ENCODE measurements around the gene CTBP2. TPM values are rescaled to one million over a fixed set of nuclear protein-coding genes. Genes with fewer than 3 reads are reported as not detected.

The CTBP2 gene
- total RNA-seq, 1 donor from 2014 or later: 127 TPM

DNA sequence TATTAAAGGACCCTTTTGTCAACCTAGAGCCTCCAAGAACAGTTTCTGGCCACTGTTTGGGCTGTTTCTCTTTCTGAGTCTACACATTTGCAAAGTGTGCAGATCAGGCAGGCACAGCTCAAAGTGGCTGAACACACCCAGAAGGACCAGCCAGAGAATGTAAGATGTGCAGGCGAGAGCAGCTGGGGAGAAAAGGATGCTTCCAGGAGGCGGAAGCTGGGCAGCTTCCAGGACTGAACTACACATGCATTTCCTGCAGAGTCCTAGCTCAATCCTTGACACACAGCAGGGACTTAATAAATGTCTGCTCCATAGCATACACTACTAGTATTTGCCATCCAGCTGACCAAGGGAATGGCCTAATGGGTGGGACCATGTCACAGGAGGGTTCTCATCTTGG lies 70.9 kb downstream of the CTBP2 start:
- no peak overlapping the region for H3K27ac Mint-ChIP-seq (ENCODE audit: unreplicated experiment)
- TF ChIP-seq, protein P1, sequence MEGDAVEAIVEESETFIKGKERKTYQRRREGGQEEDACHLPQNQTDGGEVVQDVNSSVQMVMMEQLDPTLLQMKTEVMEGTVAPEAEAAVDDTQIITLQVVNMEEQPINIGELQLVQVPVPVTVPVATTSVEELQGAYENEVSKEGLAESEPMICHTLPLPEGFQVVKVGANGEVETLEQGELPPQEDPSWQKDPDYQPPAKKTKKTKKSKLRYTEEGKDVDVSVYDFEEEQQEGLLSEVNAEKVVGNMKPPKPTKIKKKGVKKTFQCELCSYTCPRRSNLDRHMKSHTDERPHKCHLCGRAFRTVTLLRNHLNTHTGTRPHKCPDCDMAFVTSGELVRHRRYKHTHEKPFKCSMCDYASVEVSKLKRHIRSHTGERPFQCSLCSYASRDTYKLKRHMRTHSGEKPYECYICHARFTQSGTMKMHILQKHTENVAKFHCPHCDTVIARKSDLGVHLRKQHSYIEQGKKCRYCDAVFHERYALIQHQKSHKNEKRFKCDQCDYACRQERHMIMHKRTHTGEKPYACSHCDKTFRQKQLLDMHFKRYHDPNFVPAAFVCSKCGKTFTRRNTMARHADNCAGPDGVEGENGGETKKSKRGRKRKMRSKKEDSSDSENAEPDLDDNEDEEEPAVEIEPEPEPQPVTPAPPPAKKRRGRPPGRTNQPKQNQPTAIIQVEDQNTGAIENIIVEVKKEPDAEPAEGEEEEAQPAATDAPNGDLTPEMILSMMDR (conservative IDR thresholded peaks at IDR 0.05): no peak
- peaks cover 70% of the 10 kb centered on the region for H3K4me1 Mint-ChIP-seq
- H3K36me3 Mint-ChIP-seq (ENCODE audit: low read depth): peaks cover 20% of the 10 kb centered on the region
- no peaks in the 10 kb centered on the region for H3K27me3 Mint-ChIP-seq (ENCODE audit: low read depth)
- H3K4me3 Mint-ChIP-seq: no peak overlapping the region
- H3K9me3 Mint-ChIP-seq: no peaks in the 10 kb centered on the region
- DNase-seq (ENCODE audit: low read depth, low spot score): no peak

DNA sequence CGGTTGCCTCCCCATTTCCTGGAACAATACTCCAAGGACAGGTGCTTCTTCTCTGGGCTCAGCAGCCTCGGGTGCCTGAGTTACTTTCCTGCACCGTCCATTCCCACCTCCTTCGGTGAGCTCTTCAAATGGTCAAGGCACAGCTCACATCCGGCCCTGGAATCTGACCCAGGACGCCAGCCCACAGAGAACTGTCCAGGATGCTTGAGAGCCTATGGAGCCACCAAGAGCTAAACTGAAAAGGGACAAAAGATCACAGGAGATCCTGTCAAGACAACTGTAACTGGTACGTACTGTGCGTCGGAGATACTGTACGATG lies 72.5 kb downstream of the CTBP2 start:
- TF ChIP-seq, protein P1 (conservative IDR thresholded peaks at IDR 0.05): no peak
- Mint-ChIP-seq H3K27ac (ENCODE audit: unreplicated experiment) (peak overlapping the region; percentile 93), H3K4me3 (no peak overlapping the region), H3K36me3 (ENCODE audit: low read depth) (peaks cover 20% of the 10 kb centered on the region), H3K9me3 (no peaks in the 10 kb centered on the region), H3K4me1 (peaks cover 59% of the 10 kb centered on the region), H3K27me3 (ENCODE audit: low read depth) (no peaks in the 10 kb centered on the region)
- no peak for DNase-seq (ENCODE audit: low read depth, low spot score)

DNA sequence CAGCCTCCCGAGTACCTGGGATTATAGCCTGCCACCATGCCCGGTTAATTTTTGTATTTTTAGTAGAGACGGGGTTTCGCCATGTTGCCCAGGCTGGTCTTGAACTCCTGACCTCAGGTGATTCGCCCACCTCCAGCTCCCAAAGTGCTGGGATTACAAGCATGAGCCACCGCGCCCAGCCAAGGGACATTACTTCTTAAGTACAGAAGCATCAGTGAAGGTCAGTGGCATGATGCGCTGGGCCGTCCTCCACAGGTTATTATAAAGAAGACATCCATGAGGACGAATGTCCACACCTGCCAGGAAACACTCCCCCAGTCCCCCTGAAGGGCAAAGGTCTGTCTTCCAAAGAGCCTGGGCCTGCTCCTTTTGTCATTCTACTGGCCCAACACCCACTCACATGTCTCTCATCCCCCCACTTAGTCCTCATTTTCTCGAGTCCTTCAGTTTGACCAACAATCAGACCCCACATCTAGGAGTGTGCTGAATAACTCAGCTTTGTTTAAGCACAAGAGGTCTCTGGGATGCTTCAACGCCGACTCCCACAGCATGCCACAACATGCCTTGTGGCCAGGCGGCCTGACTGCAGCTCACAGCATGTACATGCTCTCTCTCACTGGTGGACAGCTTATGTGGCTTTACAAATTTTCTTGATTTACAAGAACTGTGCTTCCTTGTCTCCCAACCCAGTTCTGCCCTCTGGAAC lies 73.0 kb downstream of the CTBP2 start:
- Mint-ChIP-seq H3K4me3 (no peak overlapping the region), H3K4me1 (peaks cover 58% of the 10 kb centered on the region), H3K9me3 (no peaks in the 10 kb centered on the region), H3K27me3 (ENCODE audit: low read depth) (no peaks in the 10 kb centered on the region), H3K27ac (ENCODE audit: unreplicated experiment) (peak overlapping the region; percentile 93), H3K36me3 (ENCODE audit: low read depth) (peaks cover 20% of the 10 kb centered on the region)
- DNase-seq (ENCODE audit: low read depth, low spot score): no peak
- TF ChIP-seq, protein P1 (conservative IDR thresholded peaks at IDR 0.05): no peak

DNA sequence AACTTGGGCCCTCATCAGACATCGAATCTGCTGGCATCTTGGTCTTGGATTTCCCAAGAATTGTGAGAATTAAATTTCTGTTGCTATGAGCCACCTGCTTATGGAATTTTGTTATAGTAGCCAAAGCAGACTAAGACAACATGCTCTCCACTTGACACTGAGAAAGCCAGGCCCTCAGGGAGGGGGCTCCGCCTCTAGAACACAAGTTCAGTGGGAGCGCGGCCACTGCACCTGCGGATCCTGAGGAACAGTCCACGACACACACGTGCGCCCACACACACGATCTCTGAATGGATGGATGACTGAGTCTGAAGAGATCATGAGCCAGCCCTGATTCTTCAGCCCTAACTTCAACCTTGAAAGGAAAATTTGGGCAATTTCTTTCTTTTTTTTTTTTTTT lies 73.7 kb downstream of the CTBP2 start:
- Mint-ChIP-seq H3K4me3 (no peak overlapping the region), H3K27me3 (ENCODE audit: low read depth) (no peaks in the 10 kb centered on the region), H3K36me3 (ENCODE audit: low read depth) (peaks cover 20% of the 10 kb centered on the region), H3K27ac (ENCODE audit: unreplicated experiment) (no peak overlapping the region), H3K4me1 (peaks cover 54% of the 10 kb centered on the region), H3K9me3 (no peaks in the 10 kb centered on the region)
- no peak for DNase-seq (ENCODE audit: low read depth, low spot score)
- TF ChIP-seq, protein P1 (conservative IDR thresholded peaks at IDR 0.05): no peak

DNA sequence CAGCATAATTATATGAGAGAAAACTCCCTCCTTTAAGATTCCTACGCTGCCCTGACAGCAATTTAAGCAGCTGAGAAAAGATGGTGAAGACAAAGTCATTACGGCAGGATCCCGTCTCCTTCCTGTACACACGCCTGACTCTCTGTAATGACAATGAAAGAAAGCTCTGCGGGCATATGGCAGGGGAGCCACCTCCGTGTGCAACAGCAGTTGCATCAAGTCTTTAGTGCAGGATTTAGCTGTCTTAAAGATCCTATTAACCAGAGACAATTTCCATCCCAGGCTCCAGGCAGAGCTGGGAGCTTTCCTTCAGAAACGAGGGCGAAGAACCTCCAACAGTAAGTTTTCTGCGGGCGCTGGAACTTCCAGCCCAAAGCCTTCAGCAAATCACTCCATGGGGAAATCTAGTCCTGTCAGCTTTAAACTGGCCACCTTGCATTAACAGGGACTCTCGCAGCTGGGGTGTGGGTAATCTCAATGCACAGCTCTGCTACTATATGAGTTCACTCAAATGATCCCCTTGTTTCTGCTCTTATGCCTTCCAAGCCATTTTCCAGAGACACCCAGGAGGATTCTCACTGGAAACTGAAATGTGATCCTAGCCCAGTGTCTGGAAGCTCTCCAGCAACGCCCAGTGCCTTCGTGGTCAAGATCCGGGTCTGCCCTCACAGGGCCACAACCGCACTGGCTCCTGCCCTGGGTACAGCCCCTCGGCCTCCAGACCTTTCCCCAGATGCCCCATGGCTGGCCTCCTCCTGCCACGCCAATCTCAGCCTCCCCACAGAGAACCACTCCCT lies 74.9 kb downstream of the CTBP2 start:
- Mint-ChIP-seq H3K9me3 (no peaks in the 10 kb centered on the region), H3K4me1 (peaks cover 60% of the 10 kb centered on the region), H3K27ac (ENCODE audit: unreplicated experiment) (peak overlapping the region; percentile 50), H3K36me3 (ENCODE audit: low read depth) (peaks cover 20% of the 10 kb centered on the region), H3K27me3 (ENCODE audit: low read depth) (no peaks in the 10 kb centered on the region), H3K4me3 (no peak overlapping the region)
- TF ChIP-seq, protein P1 (conservative IDR thresholded peaks at IDR 0.05): no peak
- DNase-seq (ENCODE audit: low read depth, low spot score): no peak
